Uterus (tissue), 4 donors: ENCODE measurements around the gene RANBP1. TPM values are rescaled to one million over a fixed set of nuclear protein-coding genes. Genes with fewer than 3 reads are reported as not detected.

Source experiments
- DNase-seq, 2 donors: peaks; one replicate each; pipeline ENCODE4 v3.0.0-alpha.2; 2019 to 2020
- H3K27ac ChIP-seq, 2 donors: fragments of 200-600 bp; sonication (generic); 1 replicate in 1 of 2; 2 replicates in 1 of 2; pipeline ENCODE4 v1.5.1; 2016 to 2018
- H3K27me3 ChIP-seq, 2 donors: fragments of 200-600 bp; sonication (generic); one replicate each; pipeline ENCODE4 v1.5.1; 2018 to 2019; ENCODE audit warnings: control low read depth in 1 of 2
- H3K36me3 ChIP-seq, 2 donors: fragments of 200-600 bp; sonication (generic); one replicate each; pipeline ENCODE4 v1.5.1; 2019; ENCODE audit warnings: control low read depth in 1 of 2
- H3K4me1 ChIP-seq, 2 donors: fragments of 200-600 bp; sonication (generic); one replicate each; pipeline ENCODE4 v1.5.1; 2018 to 2019; ENCODE audit warnings: control low read depth in 1 of 2
- H3K4me3 ChIP-seq, 2 donors: fragments of 200-600 bp; sonication (generic); 1 replicate in 1 of 2; 2 replicates in 1 of 2; pipeline ENCODE4 v1.5.1; 2018 to 2019; ENCODE audit warnings: mild to moderate bottlenecking in 1 of 2
- H3K9me3 ChIP-seq, 2 donors: fragments of 200-600 bp; sonication (generic); one replicate each; pipeline ENCODE4 v1.5.1; 2019; ENCODE audit warnings: control low read depth in 1 of 2
- CTCF ChIP-seq, 4 experiments: fragments of 200-600 bp in 2 of 4; fragments of 450-650 bp in 2 of 4; sonication (generic) in 2 of 4; IDR thresholded peaks; one replicate each; pipeline ENCODE4 v1.5.1; 2016 to 2019; ENCODE audit warnings: antibody characterized with exemption in 4 of 4, mild to moderate bottlenecking in 2 of 4, moderate library complexity in 1 of 4
- POLR2A ChIP-seq, 2 donors: fragments of 450-650 bp; IDR thresholded peaks; one replicate each; pipeline ENCODE4 v1.6.1; 2016; ENCODE audit warnings: antibody characterized with exemption in 2 of 2, mild to moderate bottlenecking in 1 of 2, moderate library complexity in 1 of 2
- intact Hi-C: fragments of 100-400 bp; cut with DNase I; formaldehyde crosslinking; loops from one replicate; pipeline ENCODE4 v1.15.1; 2023; ENCODE audit warnings: low total_unique reads
- total RNA-seq, 4 donors: library from RNA; depleted of rRNA in 3 of 4; stranded (reverse); fragments of >200 nt in 3 of 4; gene quantifications; one replicate each; pipeline versions ENCODE4 v1.1.0 to v1.2.4, GENCODE V29; 2014 to 2023
- donor health status: DM: yes; HTN: yes; CAD: no.

Gene RANBP1
- total RNA-seq, 4 donors from 2014 or later: 57.6 to 233 (median 135) TPM

GRCh38 chr22:20085651-20086050 is 30.3 kb upstream of the RANBP1 start:
- H3K27ac ChIP-seq: no peak overlapping the region
- DNase-seq: no peak
- H3K9me3 ChIP-seq: no peaks in the 10 kb centered on the region
- TF ChIP-seq CTCF (IDR thresholded peaks at IDR 0.05): no peak
- TF ChIP-seq POLR2A (IDR thresholded peaks at IDR 0.05): no peak
- no peaks in the 10 kb centered on the region for H3K36me3 ChIP-seq
- no peak overlapping the region for H3K4me3 ChIP-seq
- peaks cover 0 to 32% of the 10 kb centered on the region in 2 donors for H3K4me1 ChIP-seq
- intact Hi-C loops: no loop called here
- H3K27me3 ChIP-seq: no peaks in the 10 kb centered on the region

- Histone ChIP-seq H3K4me3 (no peak overlapping the region), H3K4me1 (peaks cover 0 to 31% of the 10 kb centered on the region in 2 donors), H3K9me3 (no peaks in the 10 kb centered on the region), H3K36me3 (no peaks in the 10 kb centered on the region), H3K27me3 (no peaks in the 10 kb centered on the region), H3K27ac (no peak overlapping the region)
- TF ChIP-seq CTCF (IDR thresholded peaks at IDR 0.05) (no peak), POLR2A (IDR thresholded peaks at IDR 0.05) (no peak)
- no peak for DNase-seq
- intact Hi-C loops: no loop called here
These were observed 29.8 kb upstream of the RANBP1 start for GRCh38 chr22:20086101-20086599.

GRCh38 chr22:20086763-20087162 is 29.1 kb upstream of the RANBP1 start:
- H3K36me3 ChIP-seq: no peaks in the 10 kb centered on the region
- no peaks in the 10 kb centered on the region for H3K27me3 ChIP-seq
- intact Hi-C loops: no loop called here
- DNase-seq: no peak
- no peaks in the 10 kb centered on the region for H3K9me3 ChIP-seq
- TF ChIP-seq CTCF (IDR thresholded peaks at IDR 0.05) (no peak), POLR2A (IDR thresholded peaks at IDR 0.05) (no peak)
- no peak overlapping the region for H3K4me3 ChIP-seq
- H3K27ac ChIP-seq: no peak overlapping the region
- peaks cover 0 to 26% of the 10 kb centered on the region in 2 donors for H3K4me1 ChIP-seq

- Histone ChIP-seq H3K4me1 (peaks cover 0 to 20% of the 10 kb centered on the region in 2 donors), H3K36me3 (no peaks in the 10 kb centered on the region), H3K27ac (no peak overlapping the region), H3K9me3 (no peaks in the 10 kb centered on the region), H3K4me3 (no peak overlapping the region), H3K27me3 (no peaks in the 10 kb centered on the region)
- intact Hi-C loops: no loop called here
- no peak for DNase-seq
- no peak for TF ChIP-seq POLR2A (IDR thresholded peaks at IDR 0.05)
- no peak for TF ChIP-seq CTCF (IDR thresholded peaks at IDR 0.05)
These were observed 28.3 kb upstream of the RANBP1 start for GRCh38 chr22:20087319-20088262.

- Histone ChIP-seq H3K4me1 (peaks cover 0 to 14% of the 10 kb centered on the region in 2 donors), H3K36me3 (no peaks in the 10 kb centered on the region), H3K27ac (no peak overlapping the region), H3K27me3 (no peaks in the 10 kb centered on the region), H3K9me3 (no peaks in the 10 kb centered on the region), H3K4me3 (no peak overlapping the region)
- no peak for DNase-seq
- intact Hi-C loops: no loop called here
- no peak for TF ChIP-seq CTCF (IDR thresholded peaks at IDR 0.05)
- no peak for TF ChIP-seq POLR2A (IDR thresholded peaks at IDR 0.05)
These were observed 27.6 kb upstream of the RANBP1 start for GRCh38 chr22:20088263-20088648.
